ENCODE data around the gene APP. TPM values are rescaled to one million over a fixed set of nuclear protein-coding genes. Genes with fewer than 3 reads are reported as not detected.

The APP gene
- total RNA-seq, 2 experiments from 2014 or later, result 50.9 to 53.7 TPM

DNA sequence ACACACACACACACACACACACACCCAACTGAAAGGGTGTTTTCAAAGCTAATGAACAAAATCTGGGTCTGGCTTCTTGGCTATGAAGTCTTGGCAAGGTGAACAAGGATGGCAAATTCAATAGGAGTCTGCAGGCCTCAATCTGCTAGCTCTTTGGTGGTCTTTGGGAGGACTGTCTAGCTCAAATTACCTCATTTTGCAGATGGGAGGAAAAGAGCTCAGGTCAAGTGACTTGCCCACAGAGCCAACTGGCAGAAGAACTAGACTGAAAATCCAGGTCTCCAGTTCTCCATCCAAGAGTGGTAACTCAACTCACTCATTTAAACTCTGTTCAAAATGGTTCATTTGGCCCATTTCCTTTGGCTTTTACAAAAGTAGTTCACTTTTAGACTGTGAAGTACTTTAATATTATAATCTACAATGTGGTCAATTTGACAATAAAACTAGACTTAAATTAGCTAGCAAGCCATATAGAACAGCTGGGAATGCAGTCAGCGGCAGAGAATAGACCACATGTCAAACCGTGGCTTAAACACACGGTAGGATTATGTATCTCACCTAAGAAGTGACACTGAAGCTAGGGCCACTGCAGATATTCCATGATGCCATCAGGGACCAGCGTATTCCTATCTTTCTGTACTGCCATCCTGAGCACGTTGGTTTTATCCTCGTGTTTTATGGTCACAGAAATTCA is 112.9 kb downstream of the APP start:
- peaks cover 3% of the 10 kb centered on the region for H3K4me1 Mint-ChIP-seq
- H3K27me3 Mint-ChIP-seq, result no peaks in the 10 kb centered on the region
- H3K4me3 Mint-ChIP-seq, result no peak overlapping the region
- no peaks in the 10 kb centered on the region for H3K9me3 Mint-ChIP-seq
- peaks cover 8% of the 10 kb centered on the region for H3K36me3 Mint-ChIP-seq
- no peak for DNase-seq
- H3K27ac Mint-ChIP-seq, result no peak overlapping the region

DNA sequence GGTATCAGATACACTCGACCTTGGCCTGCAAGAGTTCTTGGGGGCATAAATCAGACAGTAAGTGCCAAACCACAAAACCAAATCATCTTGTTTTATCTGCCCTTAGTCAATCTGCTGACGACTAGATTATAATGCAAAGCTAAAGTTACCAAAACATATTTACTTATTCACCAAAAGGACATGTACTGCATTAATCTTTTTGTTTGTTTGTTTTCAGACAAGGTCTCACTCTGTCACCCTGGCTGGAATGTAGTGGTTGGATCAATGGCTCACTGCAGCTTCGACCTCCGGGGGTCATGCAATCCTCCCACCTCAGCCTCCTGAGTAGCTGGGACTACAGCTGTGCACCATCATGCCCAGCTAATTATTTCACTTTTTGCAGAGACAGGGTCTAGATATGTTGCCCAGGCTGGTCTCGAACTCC is 114.7 kb downstream of the APP start:
- DNase-seq, result no peak
- H3K9me3 Mint-ChIP-seq, result no peaks in the 10 kb centered on the region
- peaks cover 3% of the 10 kb centered on the region for H3K4me1 Mint-ChIP-seq
- no peak overlapping the region for H3K4me3 Mint-ChIP-seq
- H3K27me3 Mint-ChIP-seq, result no peaks in the 10 kb centered on the region
- H3K36me3 Mint-ChIP-seq, result peaks cover 11% of the 10 kb centered on the region
- H3K27ac Mint-ChIP-seq, result no peak overlapping the region

DNA sequence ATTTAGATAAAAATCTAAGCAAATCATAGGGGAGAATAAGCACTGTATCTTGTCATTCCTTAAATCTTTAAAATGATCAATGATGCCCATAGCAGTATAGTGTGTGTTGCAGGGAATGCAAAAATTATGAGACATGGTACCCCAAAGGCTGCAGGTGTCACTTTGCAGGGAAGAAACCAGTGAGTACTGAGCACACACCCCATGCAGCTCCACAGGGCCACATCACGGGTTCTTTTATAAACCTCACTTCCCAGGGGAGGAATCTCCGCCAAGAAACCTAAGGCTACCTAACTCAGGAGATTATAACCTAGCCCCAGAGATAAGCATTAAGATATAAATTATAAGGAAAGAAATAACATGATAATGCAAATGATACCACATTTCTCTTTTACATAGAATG is 115.6 kb downstream of the APP start:
- DNase-seq, result no peak
- H3K4me3 Mint-ChIP-seq, result no peak overlapping the region
- peaks cover 3% of the 10 kb centered on the region for H3K4me1 Mint-ChIP-seq
- H3K27ac Mint-ChIP-seq, result no peak overlapping the region
- H3K9me3 Mint-ChIP-seq, result no peaks in the 10 kb centered on the region
- H3K27me3 Mint-ChIP-seq, result no peaks in the 10 kb centered on the region
- H3K36me3 Mint-ChIP-seq, result peaks cover 10% of the 10 kb centered on the region

DNA sequence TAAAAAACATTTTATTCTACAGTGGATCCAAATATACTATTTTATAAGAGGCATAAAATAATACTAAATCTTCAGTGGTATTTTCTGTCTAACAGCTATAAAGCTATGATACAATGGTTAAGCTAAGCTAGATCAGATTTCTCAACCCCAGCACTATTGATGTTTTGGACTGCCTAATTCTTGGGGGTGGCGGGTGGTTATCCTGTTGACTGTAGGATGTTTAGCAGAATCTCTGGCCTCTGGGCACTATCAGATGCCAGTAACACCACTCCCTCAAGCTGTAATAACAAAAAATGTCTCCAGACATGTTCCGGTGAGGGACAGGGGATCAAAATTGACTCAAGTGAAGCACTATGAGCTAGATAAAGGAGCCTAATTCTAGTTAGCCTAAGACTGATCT is 118.5 kb downstream of the APP start:
- peaks cover 3% of the 10 kb centered on the region for H3K4me1 Mint-ChIP-seq
- DNase-seq, result no peak
- H3K9me3 Mint-ChIP-seq, result no peaks in the 10 kb centered on the region
- no peaks in the 10 kb centered on the region for H3K27me3 Mint-ChIP-seq
- H3K36me3 Mint-ChIP-seq, result peaks cover 24% of the 10 kb centered on the region
- H3K27ac Mint-ChIP-seq, result no peak overlapping the region
- H3K4me3 Mint-ChIP-seq, result no peak overlapping the region

DNA sequence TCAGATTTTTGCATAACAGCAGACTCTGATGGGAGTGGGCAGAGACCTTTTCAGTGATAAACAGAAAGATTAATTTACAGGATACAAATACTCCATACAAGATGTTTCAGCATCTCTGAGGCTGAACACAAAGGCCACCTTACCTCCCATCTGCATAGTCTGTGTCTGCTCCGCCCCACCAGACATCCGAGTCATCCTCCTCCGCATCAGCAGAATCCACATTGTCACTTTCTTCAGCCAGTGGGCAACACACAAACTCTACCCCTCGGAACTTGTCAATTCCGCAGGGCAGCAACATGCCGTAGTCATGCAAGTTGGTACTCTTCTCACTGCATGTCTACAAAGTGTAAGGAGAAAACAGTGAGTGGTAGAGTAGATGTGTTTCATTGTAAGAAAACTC is 119.7 kb downstream of the APP start:
- H3K9me3 Mint-ChIP-seq, result peaks cover 2% of the 10 kb centered on the region
- H3K27ac Mint-ChIP-seq, result no peak overlapping the region
- DNase-seq, result no peak
- peaks cover 2% of the 10 kb centered on the region for H3K4me1 Mint-ChIP-seq
- H3K36me3 Mint-ChIP-seq, result peaks cover 32% of the 10 kb centered on the region
- no peak overlapping the region for H3K4me3 Mint-ChIP-seq
- no peaks in the 10 kb centered on the region for H3K27me3 Mint-ChIP-seq

DNA sequence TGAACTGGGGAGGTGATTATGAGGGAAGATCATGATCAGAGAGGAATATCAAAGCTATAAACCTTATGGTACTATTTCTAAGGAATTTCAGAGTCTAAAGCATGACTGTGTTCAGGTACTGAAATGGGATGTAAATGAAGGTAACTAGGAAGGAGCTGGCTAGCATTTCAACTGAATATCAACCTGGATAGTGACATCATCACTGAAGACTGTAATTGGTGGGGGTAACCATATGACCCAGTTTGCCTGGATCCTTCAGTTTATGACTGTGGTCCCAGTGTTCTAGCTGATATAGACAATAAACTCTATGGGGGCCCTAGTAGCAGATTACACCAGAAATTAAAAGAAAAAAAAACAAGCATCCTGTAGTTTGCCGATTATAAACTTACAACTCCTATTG is 120.8 kb downstream of the APP start:
- Mint-ChIP-seq H3K27ac (no peak overlapping the region), H3K9me3 (peaks cover 2% of the 10 kb centered on the region), H3K36me3 (peaks cover 38% of the 10 kb centered on the region), H3K4me1 (no peaks in the 10 kb centered on the region), H3K27me3 (no peaks in the 10 kb centered on the region), H3K4me3 (no peak overlapping the region)
- no peak for DNase-seq

DNA sequence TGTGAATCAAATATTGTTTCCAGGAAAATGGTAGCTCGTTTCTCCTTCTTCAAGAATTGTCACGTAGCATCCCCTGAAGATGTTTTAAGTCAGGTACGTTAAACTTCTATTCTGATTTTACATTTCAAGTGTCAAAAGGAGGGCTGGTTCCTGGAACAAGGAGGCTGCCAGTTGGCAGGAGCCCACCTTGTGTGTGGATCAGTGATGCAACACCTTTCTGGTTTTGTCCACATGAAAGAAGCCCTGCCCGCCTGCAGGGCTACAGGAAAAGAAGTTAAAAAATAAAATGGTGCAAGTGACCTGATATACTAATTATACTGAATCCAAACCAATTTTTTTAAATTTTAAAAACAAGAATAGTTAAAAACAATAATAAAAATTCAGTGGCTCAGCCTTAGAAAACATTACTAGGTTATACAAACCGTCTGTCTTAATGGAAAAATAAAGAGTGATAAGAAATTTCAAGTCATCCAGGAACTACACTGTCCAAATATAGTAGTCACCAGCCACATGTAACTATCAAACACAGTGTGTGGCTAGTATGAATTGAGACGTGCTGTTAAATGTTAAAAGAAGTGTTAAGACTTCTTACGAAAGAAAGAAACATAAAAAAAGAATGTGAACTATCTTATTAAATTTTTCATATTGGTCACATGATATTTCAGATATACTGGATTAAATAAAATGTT is 123.1 kb downstream of the APP start:
- Mint-ChIP-seq H3K4me1 (no peaks in the 10 kb centered on the region), H3K27me3 (no peaks in the 10 kb centered on the region), H3K36me3 (peaks cover 42% of the 10 kb centered on the region), H3K9me3 (peaks cover 2% of the 10 kb centered on the region), H3K4me3 (no peak overlapping the region), H3K27ac (no peak overlapping the region)
- no peak for DNase-seq

DNA sequence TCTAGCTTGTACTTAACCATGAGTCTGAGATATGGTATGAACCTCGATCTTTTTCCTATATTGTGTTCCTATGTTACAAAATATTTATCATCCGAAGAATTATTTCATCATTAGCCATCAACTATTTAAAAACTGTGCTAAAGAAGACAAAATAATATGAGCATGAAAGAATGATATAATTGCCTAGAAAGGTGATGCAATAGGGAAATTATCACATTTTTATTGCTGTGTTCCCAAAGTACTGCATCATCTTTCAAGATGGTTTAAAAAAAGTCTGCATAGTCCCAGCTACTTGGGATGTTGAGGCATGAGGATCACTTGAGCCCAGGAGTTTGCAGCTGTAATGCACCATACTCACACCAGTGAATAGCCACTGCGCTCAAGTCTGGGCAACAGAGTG is 126.7 kb downstream of the APP start:
- Mint-ChIP-seq H3K27me3 (no peaks in the 10 kb centered on the region), H3K36me3 (peaks cover 27% of the 10 kb centered on the region), H3K4me3 (no peak overlapping the region), H3K4me1 (no peaks in the 10 kb centered on the region), H3K27ac (no peak overlapping the region), H3K9me3 (peaks cover 2% of the 10 kb centered on the region)
- no peak for DNase-seq

DNA sequence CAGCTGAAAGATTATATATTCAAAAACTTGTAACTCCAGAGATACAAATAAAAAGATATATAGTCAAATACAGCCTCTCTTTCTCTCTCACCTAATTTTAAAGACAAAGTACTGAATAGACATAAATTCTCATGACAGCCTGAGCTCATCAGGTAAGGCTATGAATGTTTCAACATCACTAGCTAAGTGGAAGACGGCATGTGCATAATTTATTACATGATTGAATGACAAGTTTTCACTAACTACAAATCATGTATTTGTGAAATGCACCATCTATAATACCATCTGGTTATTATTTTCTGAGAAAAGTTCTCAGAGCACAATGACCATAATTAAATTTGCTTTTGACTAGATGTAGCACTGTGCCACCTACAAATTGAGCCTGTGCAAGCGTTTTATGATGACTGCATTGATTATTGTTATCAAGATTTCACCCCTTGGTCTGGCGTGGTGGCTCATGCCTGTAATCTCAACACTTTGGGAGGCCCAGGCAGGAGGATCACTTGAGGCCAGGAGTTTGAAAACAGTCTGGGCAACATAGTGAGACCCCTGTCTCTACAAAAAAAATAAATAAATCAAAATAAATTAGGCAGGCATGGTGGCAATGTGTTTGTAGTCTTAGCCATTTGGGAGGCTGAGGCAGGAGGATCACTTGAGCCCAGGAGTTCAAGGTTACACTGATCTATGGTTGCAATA is 128.2 kb downstream of the APP start:
- Mint-ChIP-seq H3K9me3 (peaks cover 2% of the 10 kb centered on the region), H3K4me1 (no peaks in the 10 kb centered on the region), H3K4me3 (no peak overlapping the region), H3K27ac (no peak overlapping the region), H3K27me3 (no peaks in the 10 kb centered on the region), H3K36me3 (peaks cover 21% of the 10 kb centered on the region)
- no peak for DNase-seq

DNA sequence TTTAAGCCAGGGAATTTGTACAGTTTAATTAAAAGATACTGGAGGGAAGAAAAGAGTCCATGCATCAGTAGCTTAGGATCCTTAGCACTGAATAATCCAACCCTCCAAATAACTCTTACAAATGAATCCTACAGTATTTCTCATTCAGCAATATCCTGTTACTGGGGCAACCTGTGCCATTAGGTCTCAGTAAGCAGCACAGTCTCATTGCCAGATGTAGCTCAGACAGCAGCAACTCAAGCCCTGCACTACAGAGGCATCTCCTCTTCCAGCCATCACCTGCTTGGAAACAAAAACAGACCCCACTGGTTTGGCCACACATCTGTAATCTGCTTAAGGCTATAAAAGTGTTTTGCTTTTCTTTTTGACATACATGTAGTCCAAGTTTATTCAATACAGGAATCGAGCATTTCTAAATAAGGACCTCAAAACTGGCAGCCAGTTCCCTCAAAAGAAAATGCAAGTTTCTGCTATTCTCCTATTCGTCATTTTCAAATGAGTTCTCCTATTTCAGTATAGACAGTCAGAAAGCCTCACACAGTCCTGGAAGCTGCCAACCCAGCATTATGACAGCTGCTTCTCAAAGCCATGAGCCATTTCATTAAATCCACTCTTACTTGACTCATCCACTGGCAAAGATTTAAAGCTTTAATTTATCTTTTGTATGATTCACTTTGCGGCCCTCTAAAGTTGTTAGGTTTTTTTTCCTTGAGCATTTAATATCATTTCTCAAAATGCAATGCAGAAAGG is 129.0 kb downstream of the APP start:
- no peak overlapping the region for H3K4me3 Mint-ChIP-seq
- H3K4me1 Mint-ChIP-seq, result no peaks in the 10 kb centered on the region
- H3K27me3 Mint-ChIP-seq, result no peaks in the 10 kb centered on the region
- no peak overlapping the region for H3K27ac Mint-ChIP-seq
- no peak for DNase-seq
- peaks cover 2% of the 10 kb centered on the region for H3K9me3 Mint-ChIP-seq
- H3K36me3 Mint-ChIP-seq, result peaks cover 20% of the 10 kb centered on the region

DNA sequence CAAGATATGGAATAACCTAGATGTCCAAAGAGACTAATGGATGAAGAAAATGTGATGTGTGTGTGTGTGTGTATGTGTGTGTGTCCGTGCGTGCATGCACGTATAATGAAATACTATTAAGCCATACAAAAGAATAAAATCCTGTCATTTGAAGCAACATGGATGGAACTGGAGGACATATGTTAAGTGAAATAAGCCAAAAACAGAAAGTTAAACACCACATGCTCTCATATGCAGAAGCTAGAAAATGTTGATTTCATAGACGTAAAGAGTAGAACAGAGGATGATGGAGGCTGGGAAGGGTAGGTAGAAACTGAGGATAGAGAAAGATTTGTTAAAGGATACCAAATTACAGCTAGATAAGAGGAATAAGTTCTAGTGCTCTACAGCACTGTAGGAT is 133.7 kb downstream of the APP start:
- no peaks in the 10 kb centered on the region for H3K9me3 Mint-ChIP-seq
- H3K4me1 Mint-ChIP-seq, result peaks cover 10% of the 10 kb centered on the region
- no peaks in the 10 kb centered on the region for H3K27me3 Mint-ChIP-seq
- H3K27ac Mint-ChIP-seq, result no peak overlapping the region
- peaks cover 6% of the 10 kb centered on the region for H3K36me3 Mint-ChIP-seq
- DNase-seq, result no peak
- H3K4me3 Mint-ChIP-seq, result no peak overlapping the region

DNA sequence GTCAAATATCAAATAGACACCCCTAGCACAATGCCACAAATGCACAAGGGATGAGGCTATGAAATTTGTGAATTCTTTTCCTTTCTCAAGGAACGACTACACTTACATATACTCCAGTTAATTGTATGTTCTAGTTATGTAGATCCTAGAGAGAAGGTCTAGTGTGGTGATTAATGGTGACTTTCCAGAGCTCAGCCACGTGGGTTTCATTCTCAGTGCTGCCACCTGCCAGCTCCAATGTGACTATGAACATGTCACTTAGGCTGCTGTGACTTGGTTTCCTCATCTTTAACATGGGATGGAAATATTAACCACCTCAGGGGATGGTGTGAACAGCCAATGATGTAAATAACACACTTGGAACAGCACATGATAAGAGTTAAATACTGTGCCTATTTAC is 138.3 kb downstream of the APP start:
- H3K4me1 Mint-ChIP-seq, result peaks cover 10% of the 10 kb centered on the region
- DNase-seq, result no peak
- H3K4me3 Mint-ChIP-seq, result no peak overlapping the region
- H3K27ac Mint-ChIP-seq, result no peak overlapping the region
- H3K36me3 Mint-ChIP-seq, result peaks cover 13% of the 10 kb centered on the region
- no peaks in the 10 kb centered on the region for H3K9me3 Mint-ChIP-seq
- H3K27me3 Mint-ChIP-seq, result no peaks in the 10 kb centered on the region

DNA sequence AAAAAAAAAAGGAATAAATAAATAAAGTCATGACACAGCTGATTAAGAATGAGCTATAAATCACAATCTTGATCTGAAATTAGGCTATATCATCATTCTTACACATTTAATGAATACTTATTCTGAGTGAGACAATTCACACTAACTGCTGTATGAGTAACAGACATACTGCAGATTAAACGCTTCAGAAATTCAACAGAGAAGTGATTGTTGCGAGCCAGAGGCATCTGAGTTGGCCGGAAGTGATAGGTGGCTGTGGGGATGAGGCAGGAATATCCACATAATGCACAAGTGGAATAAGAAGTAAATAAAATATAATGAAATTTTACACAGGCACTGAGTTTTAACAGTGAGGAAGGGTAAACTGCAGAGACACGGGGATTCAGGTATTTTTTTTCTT is 142.4 kb downstream of the APP start:
- no peak overlapping the region for H3K27ac Mint-ChIP-seq
- no peaks in the 10 kb centered on the region for H3K9me3 Mint-ChIP-seq
- H3K36me3 Mint-ChIP-seq, result peaks cover 8% of the 10 kb centered on the region
- no peaks in the 10 kb centered on the region for H3K4me1 Mint-ChIP-seq
- no peak for DNase-seq
- no peaks in the 10 kb centered on the region for H3K27me3 Mint-ChIP-seq
- H3K4me3 Mint-ChIP-seq, result no peak overlapping the region

DNA sequence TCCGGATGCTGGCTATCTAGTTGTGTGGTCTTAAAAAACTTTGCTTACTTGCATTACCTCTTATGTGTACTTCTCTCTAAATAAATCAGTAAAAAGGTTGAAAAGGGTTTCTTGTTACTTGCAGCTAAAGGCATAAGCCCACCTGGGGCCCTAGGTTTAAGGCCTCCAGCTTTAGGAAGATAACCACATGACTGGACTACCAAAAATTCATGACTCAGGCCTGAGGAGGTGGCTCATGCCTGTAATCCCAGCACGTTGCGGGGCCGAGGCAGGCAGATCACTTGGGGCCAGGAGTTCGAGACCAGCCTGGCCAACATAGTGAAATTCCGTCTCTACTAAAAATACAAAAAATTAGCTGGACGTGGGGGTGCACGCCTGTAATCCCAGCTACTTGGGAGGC is 142.9 kb downstream of the APP start:
- no peaks in the 10 kb centered on the region for H3K9me3 Mint-ChIP-seq
- no peaks in the 10 kb centered on the region for H3K4me1 Mint-ChIP-seq
- H3K27ac Mint-ChIP-seq, result no peak overlapping the region
- H3K27me3 Mint-ChIP-seq, result no peaks in the 10 kb centered on the region
- DNase-seq, result no peak
- H3K36me3 Mint-ChIP-seq, result peaks cover 8% of the 10 kb centered on the region
- no peak overlapping the region for H3K4me3 Mint-ChIP-seq
